Measurements from ENCODE around the gene OS9. TPM values are rescaled to one million over a fixed set of nuclear protein-coding genes. Genes with fewer than 3 reads are reported as not detected.

The OS9 gene
- total and polyA plus RNA-seq, 5 donors, result 127 to 168 (median 147) TPM

GRCh38 chr12:57739387-57739786 lies 45.5 kb downstream of the OS9 start:
- peaks cover 13% of the 10 kb centered on the region for H3K4me1 ChIP-seq (ENCODE audit: control insufficient read depth, insufficient read depth, low read length)
- intact Hi-C loops (cut with DNase I), result no loop called here
- WGBS, result 24% methylated on average over 7 of the region's 7 CpGs
- H3K9me3 ChIP-seq (ENCODE audit: control insufficient read depth, low read length), result no peaks in the 10 kb centered on the region
- H3K4me3 ChIP-seq (ENCODE audit: low read length), result no peak overlapping the region
- no peaks in the 10 kb centered on the region for H3K27me3 ChIP-seq (ENCODE audit: control insufficient read depth, insufficient read depth)
- H3K27ac ChIP-seq (ENCODE audit: low read length), result no peak overlapping the region
- ATAC-seq (no peak), DNase-seq (no peak)

GRCh38 chr12:57739914-57740538 lies 46.1 kb downstream of the OS9 start:
- WGBS, result 42% methylated on average over 10 of the region's 10 CpGs
- Histone ChIP-seq H3K9me3 (ENCODE audit: control insufficient read depth, low read length) (no peaks in the 10 kb centered on the region), H3K27ac (ENCODE audit: low read length) (no peak overlapping the region), H3K27me3 (ENCODE audit: control insufficient read depth, insufficient read depth) (no peaks in the 10 kb centered on the region), H3K4me3 (ENCODE audit: low read length) (no peak overlapping the region), H3K4me1 (ENCODE audit: control insufficient read depth, insufficient read depth, low read length) (peaks cover 13% of the 10 kb centered on the region)
- intact Hi-C loops (cut with DNase I), result no loop called here
- no peak for DNase-seq
- no peak for ATAC-seq

GRCh38 chr12:57740656-57741412 lies 46.9 kb downstream of the OS9 start:
- DNase-seq (no peak), ATAC-seq (no peak)
- 48% methylated on average over 5 of the region's 5 CpGs for WGBS
- intact Hi-C loops (cut with DNase I), result no loop called here
- Histone ChIP-seq H3K9me3 (ENCODE audit: control insufficient read depth, low read length) (no peaks in the 10 kb centered on the region), H3K4me1 (ENCODE audit: control insufficient read depth, insufficient read depth, low read length) (peaks cover 13% of the 10 kb centered on the region), H3K27ac (ENCODE audit: low read length) (no peak overlapping the region), H3K4me3 (ENCODE audit: low read length) (no peak overlapping the region), H3K27me3 (ENCODE audit: control insufficient read depth, insufficient read depth) (no peaks in the 10 kb centered on the region)

GRCh38 chr12:57741413-57741789 lies 47.5 kb downstream of the OS9 start:
- intact Hi-C loops (cut with DNase I), result no loop called here
- no peak for DNase-seq
- WGBS, result 78% methylated on average over 1 of the region's 1 CpG

GRCh38 chr12:57741844-57742738 lies 48.2 kb downstream of the OS9 start:
- intact Hi-C loops (cut with DNase I), result no loop called here
- H3K4me3 ChIP-seq (ENCODE audit: low read length), result no peak overlapping the region

More at GRCh38 chr12:57741413-57741789, 47.5 kb downstream of the OS9 start:
- ATAC-seq, result no peak
- Histone ChIP-seq H3K4me3 (ENCODE audit: low read length) (no peak overlapping the region), H3K27ac (ENCODE audit: low read length) (no peak overlapping the region), H3K9me3 (ENCODE audit: control insufficient read depth, low read length) (no peaks in the 10 kb centered on the region), H3K4me1 (ENCODE audit: control insufficient read depth, insufficient read depth, low read length) (peaks cover 7% of the 10 kb centered on the region), H3K27me3 (ENCODE audit: control insufficient read depth, insufficient read depth) (no peaks in the 10 kb centered on the region)

GRCh38 chr12:57743769-57744168 lies 49.8 kb downstream of the OS9 start:
- peaks cover 2% of the 10 kb centered on the region for H3K4me1 ChIP-seq (ENCODE audit: control insufficient read depth, insufficient read depth, low read length)
- H3K4me3 ChIP-seq (ENCODE audit: low read length), result no peak overlapping the region
- intact Hi-C loops (cut with DNase I), result no loop called here
- DNase-seq, result no peak
- ATAC-seq, result no peak
- 93% methylated on average over 2 of the region's 2 CpGs for WGBS
- no peak overlapping the region for H3K27ac ChIP-seq (ENCODE audit: low read length)
- H3K27me3 ChIP-seq (ENCODE audit: control insufficient read depth, insufficient read depth), result no peaks in the 10 kb centered on the region
- H3K9me3 ChIP-seq (ENCODE audit: control insufficient read depth, low read length), result no peaks in the 10 kb centered on the region

More at GRCh38 chr12:57741844-57742738, 48.2 kb downstream of the OS9 start:
- peak in 2 of 3 donors; percentile 65 to 70 for DNase-seq
- Histone ChIP-seq H3K4me1 (ENCODE audit: control insufficient read depth, insufficient read depth, low read length) (peaks cover 6% of the 10 kb centered on the region), H3K9me3 (ENCODE audit: control insufficient read depth, low read length) (no peaks in the 10 kb centered on the region), H3K27ac (ENCODE audit: low read length) (no peak overlapping the region), H3K27me3 (ENCODE audit: control insufficient read depth, insufficient read depth) (no peaks in the 10 kb centered on the region)
- no peak for ATAC-seq
- 47% methylated on average over 14 of the region's 14 CpGs for WGBS

- ATAC-seq (peak; percentile 61 to 71), DNase-seq (peak; percentile 82 to 87 (median 86))
- Histone ChIP-seq H3K4me3 (ENCODE audit: low read length) (peak overlapping the region; percentile 89), H3K4me1 (ENCODE audit: control insufficient read depth, insufficient read depth, low read length) (peaks cover 2% of the 10 kb centered on the region), H3K27ac (ENCODE audit: low read length) (peak overlapping the region; percentile 93), H3K27me3 (ENCODE audit: control insufficient read depth, insufficient read depth) (no peaks in the 10 kb centered on the region), H3K9me3 (ENCODE audit: control insufficient read depth, low read length) (no peaks in the 10 kb centered on the region)
- intact Hi-C loops (cut with DNase I), result no loop called here
- 13% methylated on average over 21 of the region's 21 CpGs for WGBS
These were observed 50.4 kb downstream of the OS9 start for GRCh38 chr12:57744194-57744776.

GRCh38 chr12:57744777-57745484 lies 51.0 kb downstream of the OS9 start, which contains the start of gene TSPAN31:
Gene TSPAN31 (plus strand): TSS chr12:57745039. CDS start chr12:57745155, 116 bp downstream.
- ATAC-seq (peak; percentile 95 to 96), DNase-seq (peak; percentile 98 to 99 (median 99))
- 1% methylated on average over 29 of the region's 29 CpGs for WGBS
- Histone ChIP-seq H3K4me3 (ENCODE audit: low read length) (peak within 1 kb of the TSS; percentile 89), H3K27ac (ENCODE audit: low read length) (peak within 1 kb of the TSS; percentile 97), H3K9me3 (ENCODE audit: control insufficient read depth, low read length) (no peaks in the 10 kb centered on the region), H3K27me3 (ENCODE audit: control insufficient read depth, insufficient read depth) (no peaks in the 10 kb centered on the region), H3K4me1 (ENCODE audit: control insufficient read depth, insufficient read depth, low read length) (peaks cover 2% of the 10 kb centered on the region)
- intact Hi-C loops (cut with DNase I), result no loop called here

- peak; percentile 3 to 18 for ATAC-seq
These were observed 51.6 kb downstream of the OS9 start for GRCh38 chr12:57745485-57745881.

GRCh38 chr12:57746025-57746424 lies 52.1 kb downstream of the OS9 start:
- no peak for ATAC-seq
- Histone ChIP-seq H3K27ac (ENCODE audit: low read length) (no peak overlapping the region), H3K27me3 (ENCODE audit: control insufficient read depth, insufficient read depth) (no peaks in the 10 kb centered on the region), H3K4me3 (ENCODE audit: low read length) (no peak overlapping the region), H3K4me1 (ENCODE audit: control insufficient read depth, insufficient read depth, low read length) (peaks cover 2% of the 10 kb centered on the region), H3K9me3 (ENCODE audit: control insufficient read depth, low read length) (no peaks in the 10 kb centered on the region)
- WGBS, result 90% methylated on average over 3 of the region's 3 CpGs
- intact Hi-C loops (cut with DNase I), result no loop called here
- no peak for DNase-seq

More at GRCh38 chr12:57745485-57745881, 51.6 kb downstream of the OS9 start:
- WGBS, result 38% methylated on average over 8 of the region's 8 CpGs
- Histone ChIP-seq H3K4me3 (ENCODE audit: low read length) (peak overlapping the region; percentile 89), H3K27ac (ENCODE audit: low read length) (peak overlapping the region; percentile 97), H3K4me1 (ENCODE audit: control insufficient read depth, insufficient read depth, low read length) (peaks cover 2% of the 10 kb centered on the region), H3K9me3 (ENCODE audit: control insufficient read depth, low read length) (no peaks in the 10 kb centered on the region), H3K27me3 (ENCODE audit: control insufficient read depth, insufficient read depth) (no peaks in the 10 kb centered on the region)
- DNase-seq, result peak in 1 of 3 donors; percentile 34
- intact Hi-C loops (cut with DNase I), result no loop called here
